Measurements from ENCODE around the gene LIN28B.

Gene LIN28B

DNA sequence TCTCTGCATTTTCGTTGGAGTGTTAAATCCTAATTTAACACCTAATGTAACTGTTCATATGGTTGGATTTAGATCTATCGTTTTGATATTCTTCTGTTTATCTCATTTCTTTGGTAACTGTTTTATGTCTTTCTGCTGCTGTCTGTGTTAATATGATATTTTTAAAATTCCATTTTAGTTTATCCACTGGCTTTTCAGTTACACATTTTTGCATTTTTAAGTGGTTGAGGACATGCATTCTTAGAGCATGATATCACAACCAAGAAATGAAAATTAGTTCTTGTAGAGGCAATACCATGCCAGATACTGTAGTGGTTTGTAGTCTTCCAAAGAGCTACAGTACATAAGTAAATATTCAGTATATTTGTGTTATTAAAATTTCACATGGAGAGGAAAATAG lies 58.6 kb downstream of the LIN28B start:
- no peak for DNase-seq

GRCh38 chr6:105019285-105019684 lies 62.4 kb downstream of the LIN28B start:
- no peak for DNase-seq

DNA sequence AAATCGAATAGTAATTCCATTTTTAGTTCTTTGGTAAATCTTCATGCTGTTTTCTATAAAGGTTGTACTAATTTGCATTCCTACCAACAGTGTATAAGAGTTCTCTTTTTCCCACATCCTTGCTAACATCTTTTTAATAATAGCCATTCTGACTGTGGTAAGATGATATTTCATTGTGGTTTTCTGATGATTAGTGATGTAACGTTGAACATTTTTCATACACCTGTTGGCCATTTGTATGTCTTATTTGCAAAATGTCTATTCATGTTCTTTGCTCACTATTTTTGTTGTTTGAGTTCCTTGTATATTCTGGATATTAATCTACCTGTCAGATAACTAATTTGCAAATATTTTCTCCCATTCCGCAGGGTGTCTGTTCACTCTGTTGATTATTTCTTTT lies 64.5 kb downstream of the LIN28B start:
- DNase-seq: no peak

- DNase-seq: no peak
Observed at GRCh38 chr6:105022416-105022815, 65.5 kb downstream of the LIN28B start.

DNA sequence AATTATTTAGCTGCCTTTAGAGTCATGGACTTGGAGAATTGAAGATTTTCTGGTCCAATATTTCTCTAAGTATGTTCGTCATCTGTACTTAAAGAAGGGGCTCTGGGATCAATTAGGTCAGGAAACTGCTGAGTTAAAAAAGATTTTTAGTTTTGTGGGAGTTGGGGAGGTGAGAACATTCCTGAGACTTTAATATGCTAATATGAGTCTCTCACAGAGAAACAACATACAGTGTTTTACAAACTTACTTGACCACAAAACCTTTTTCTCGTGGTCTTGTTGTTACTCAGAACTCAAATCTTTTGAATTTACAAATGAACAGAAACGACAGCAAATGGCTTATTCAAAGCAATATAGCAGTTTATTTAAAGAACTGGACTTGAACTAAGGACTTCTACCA lies 67.9 kb downstream of the LIN28B start:
- no peak for DNase-seq

GRCh38 chr6:105028898-105029297 lies 72.0 kb downstream of the LIN28B start:
- DNase-seq: no peak

- no peak for DNase-seq
Observed at GRCh38 chr6:105029581-105029980, 72.7 kb downstream of the LIN28B start.

DNA sequence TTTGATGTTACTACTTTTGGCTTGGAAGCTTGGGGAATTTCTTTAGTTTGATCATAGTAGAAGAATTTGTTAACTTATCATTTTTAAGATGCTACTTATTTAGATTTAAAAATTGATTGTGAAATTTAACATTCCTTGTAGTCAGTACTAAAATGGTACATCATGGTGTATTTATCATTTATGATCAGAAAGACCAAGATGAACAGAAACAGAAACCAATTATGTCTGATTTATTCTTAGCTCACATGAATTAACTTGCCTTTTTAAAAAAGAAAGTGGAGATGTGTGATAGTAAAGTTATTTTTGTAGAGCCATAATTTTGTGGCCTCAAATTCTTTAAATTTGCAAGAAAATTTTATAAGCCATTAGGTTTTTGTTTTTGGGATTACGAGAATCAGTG lies 77.6 kb downstream of the LIN28B start:
- no peak for DNase-seq

GRCh38 chr6:105035299-105035698 lies 78.4 kb downstream of the LIN28B start:
- DNase-seq: no peak

GRCh38 chr6:105036351-105036750 lies 79.4 kb downstream of the LIN28B start:
- DNase-seq: no peak

DNA sequence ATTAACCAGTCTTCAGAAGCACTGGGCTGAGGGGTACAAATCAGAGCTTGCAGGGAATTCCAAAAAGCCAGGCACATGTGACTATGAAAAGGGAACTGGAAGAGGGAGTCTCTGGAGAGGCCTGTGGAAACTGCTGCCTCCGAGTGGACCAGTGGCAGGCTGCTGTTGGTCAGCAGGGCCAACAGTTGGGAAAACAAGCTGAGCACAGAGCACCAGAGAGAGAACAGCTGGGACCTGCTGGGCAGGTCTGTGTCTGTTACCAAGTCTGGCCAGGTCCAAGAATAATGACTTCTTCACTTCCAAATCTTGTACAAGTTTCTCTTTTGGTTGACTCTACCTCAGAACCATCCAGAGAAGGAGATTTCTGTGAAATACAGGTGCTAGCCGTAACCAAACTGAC lies 81.4 kb downstream of the LIN28B start:
- DNase-seq: no peak

GRCh38 chr6:105041880-105042279 lies 85.0 kb downstream of the LIN28B start:
- DNase-seq: no peak

DNA sequence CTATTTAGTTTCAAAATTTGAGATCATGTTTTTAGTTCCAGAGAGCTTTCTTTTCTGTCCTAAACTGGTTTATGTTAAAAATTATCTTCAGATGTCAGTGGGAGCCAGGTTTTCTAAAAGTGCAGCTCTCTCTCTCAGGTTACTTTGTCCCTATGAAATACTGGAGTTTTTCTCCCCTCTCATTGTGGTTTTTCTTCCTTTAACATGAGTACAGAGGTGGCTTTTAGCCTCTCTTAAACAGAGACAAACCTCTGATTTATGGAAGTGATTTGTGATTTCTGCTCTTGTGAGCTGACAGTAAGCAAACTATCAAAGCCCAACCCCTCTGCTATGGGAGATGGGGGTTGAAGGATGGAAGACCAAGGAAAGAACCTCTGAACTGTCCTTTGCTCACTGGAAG lies 85.7 kb downstream of the LIN28B start:
- no peak for DNase-seq

DNA sequence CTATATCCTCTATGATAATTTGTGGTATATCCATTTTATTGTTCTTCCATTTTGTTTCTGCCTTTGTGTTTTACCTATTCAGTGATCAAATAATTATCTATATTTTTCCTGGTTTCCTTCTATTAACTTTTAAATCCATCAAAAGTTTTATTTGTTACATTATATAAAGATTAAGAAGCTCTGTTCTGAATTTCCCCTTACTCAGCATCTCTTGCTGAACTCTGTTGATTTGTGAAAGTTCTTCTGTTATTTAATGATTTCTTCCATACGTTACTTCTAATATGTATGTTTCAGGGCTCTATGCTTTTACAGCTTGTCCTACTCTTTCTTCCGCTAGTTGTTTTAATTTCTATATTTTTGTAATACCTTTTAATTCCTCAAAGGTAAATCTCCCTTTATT lies 87.1 kb downstream of the LIN28B start:
- no peak for DNase-seq

- DNase-seq: no peak
Observed at GRCh38 chr6:105045526-105045925, 88.6 kb downstream of the LIN28B start.

DNA sequence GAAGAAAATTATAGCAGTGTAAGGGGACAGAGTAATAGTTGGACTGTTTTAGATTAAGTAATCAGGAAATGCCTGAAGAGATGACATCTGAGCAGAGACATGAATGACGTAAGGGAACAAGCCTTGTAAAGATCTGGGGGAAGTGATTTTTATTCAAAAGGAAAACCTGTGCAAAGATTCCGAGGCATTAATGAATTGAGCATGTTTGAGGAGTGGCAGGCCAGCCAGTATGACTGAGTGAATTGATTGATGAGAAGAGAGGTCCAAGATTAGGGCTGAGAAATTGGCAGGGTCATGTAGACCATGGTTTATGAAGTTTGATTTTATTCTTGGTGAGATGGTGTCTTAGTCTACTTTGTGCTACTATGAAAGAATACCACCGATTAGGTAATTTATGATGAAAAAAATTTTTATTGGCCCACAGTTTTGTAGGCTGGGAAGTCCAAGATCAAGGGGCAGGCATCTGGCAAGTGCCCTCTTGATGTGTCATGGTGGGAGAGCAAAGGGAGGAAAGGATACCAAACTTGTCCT lies 95.1 kb downstream of the LIN28B start:
- DNase-seq: no peak

DNA sequence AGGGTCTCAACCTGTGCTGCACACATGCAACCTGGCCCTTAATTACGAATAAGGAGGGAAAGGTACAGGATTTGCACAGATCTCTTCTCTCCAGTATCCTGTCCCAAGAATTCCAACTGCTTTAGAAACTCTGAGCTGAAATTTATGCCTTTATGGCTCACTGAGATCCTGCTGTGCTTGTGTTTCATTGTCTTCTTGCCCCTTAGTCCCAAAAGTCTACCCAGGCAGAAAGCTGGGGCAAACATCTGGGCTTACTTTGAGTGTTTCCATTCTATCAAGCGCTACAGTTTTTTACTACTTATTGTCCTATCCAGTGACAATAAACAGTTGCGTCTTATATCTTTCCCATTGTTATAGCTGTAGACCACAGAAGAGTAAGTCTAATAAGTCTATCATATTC lies 99.7 kb downstream of the LIN28B start:
- no peak for DNase-seq

DNA sequence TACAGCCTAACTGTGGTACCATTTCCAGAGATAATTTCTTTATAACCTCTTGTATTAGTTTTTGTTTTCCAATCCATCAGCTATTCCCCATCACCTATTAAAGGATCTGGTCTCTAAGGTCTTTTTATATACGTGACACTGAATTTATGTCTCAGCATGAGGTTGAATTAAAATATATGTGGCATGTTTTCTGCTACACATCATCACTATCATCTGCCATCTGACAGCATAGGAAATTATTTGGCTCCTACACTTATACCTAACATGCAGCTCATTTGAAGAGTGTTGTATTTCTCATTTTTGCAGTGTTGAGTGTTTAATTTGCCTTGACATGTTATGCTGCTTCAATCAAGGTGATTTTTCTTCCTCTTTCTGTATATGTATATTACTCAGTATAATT lies 100.3 kb downstream of the LIN28B start:
- DNase-seq: no peak

- DNase-seq: no peak
Observed at GRCh38 chr6:105058316-105058715, 101.4 kb downstream of the LIN28B start.

DNA sequence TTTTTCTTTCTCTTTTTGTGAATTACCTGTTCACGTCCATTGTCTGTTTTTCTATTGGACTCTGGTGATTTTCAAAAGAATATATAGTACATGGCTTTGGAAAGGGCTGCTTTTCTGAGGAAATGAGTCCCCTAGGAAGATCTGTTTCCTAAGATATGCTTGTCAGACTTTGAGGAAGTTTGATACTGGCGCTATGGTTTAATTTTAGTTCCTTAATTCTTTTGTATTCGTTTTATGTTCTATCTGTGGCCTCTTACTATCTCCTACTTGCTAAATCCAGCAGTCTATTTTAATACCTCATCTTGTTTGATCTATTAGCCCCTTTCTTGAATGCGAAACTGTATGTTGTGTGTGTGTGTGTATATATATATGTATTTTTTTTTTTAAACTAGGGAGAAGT lies 101.9 kb downstream of the LIN28B start:
- no peak for DNase-seq

GRCh38 chr6:105066233-105066632 lies 109.3 kb downstream of the LIN28B start:
- no peak for DNase-seq

DNA sequence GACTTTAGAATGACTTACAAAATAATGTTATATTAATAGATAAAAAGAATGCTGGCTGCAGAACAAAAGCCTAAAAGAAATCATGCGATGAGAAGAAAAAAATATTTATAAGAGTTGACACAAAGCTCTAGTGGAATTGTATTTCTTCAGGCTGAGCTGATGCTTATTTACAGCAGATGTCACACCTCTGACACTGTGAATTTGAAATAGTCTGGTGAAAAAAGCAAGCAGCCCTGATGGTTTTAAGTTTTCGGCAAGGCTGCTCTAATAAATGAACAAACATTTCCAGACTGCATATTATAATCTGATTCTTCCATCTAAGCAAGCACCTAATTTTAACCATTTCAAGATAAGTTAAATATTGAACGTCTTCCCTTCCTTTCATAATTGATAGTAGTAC lies 109.9 kb downstream of the LIN28B start:
- no peak for DNase-seq

DNA sequence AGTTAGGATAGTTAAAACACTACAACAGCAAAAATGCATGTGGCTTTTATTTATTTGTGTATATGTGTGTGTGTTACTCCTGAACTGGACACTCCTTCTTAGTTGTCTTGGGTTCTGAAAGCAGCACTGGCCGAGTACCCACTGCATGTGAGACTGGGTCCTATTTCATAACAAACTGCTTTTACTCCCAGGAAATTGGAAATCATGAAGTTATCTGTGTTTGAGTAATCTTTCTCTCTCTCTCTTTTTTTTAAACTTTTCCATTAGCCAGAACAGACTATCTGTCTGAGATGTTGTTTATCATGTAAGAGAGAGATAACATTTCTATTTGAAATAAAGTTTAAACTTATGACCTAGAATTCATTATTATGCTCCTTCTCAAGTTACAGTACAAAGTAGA lies 110.4 kb downstream of the LIN28B start:
- no peak for DNase-seq

GRCh38 chr6:105068407-105068806 lies 111.5 kb downstream of the LIN28B start:
- no peak for DNase-seq

DNA sequence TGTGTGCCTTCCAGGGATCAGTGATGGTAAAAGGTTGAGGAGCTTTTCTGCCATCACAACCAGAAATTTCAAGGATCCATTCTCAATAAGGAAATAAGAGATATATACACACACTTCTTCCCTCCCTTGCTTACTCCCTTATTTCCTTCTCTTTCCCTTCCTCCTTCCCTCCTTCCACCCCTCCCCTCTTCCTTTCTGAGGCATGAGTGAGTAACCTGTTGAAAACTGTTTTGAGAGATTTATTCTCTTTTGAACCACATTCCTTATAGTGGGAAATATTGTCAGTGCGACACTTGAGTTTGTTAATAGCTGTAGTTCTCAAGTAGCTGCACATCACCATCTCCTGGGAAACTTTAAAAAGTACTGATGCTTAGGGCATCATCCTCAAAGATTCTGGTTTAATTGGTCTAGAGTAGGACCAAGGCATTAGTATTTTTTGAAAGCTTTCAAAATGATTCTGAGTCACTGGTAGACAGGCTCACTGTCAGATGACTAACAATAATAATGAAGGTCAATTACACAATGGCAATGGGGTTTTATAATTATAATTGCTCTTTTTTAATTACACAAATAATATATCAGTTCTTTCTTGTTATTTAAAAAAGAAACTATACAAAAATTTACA lies 113.0 kb downstream of the LIN28B start:
- no peak for DNase-seq

DNA sequence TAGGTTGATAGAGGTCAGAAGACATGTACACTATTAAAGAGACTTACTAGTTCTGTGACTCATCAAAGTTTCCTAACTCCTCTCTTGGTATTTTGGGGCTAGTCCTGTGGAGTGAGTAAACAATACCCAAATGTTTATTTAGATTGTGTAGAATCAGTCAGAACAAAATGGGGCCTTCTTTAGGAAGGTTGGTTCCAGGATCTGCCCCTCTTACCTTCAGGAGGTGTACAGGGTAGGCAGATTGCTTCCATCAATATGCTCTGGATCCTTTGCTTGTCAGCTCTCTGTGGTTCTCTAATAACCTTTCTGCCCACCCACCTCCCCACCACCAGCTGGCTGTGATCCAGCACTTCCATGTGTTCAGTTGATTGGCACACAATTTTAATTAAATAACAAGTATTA lies 115.9 kb downstream of the LIN28B start:
- no peak for DNase-seq
